ELF-1 (cell line): ENCODE measurements around the gene DCTN4.

Experiments
- DNase-seq: peaks from one replicate; pipeline ENCODE4 v3.0.0-alpha.2; 2016; ENCODE audit warnings: low read depth, low spot score

Gene DCTN4

DNA sequence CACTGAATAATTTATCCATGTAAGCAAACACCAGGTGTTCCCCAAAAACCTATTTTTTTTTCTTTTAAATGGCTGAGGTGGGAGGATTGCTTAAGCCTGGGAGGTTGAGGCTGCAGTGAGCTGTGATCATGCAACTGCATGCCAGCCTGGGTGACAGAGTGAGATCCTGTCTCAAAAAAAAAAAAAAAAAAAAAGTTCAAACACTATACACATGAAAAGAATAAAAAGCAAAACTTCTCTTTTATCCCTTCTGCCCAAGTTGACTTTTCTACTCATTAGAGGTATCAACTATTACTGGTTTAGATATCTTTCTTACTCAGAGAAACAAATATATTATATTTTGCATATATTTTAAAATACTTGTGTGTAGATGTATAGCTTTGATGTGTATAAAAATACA is 17.8 kb downstream of the DCTN4 start:
- DNase-seq: no peak

DNA sequence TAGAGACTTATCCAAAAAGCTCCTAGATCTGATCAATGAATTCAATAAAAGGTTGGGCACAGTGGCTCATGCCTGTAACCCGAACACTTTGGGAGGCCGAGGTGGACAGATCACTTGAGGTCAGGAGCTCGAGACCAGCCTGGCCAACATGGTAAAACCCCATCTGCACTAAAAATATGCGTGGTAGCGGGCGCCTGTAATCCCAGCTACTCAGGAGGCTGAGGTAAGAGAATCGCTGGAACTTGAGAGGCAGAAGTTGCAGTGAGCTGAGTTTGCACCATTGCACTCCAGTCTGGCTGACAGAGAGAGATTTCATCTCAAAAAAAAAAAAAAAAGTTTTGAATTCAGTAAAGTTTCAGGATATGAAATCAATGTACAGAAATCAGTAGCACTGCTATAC is 20.0 kb downstream of the DCTN4 start:
- no peak for DNase-seq

DNA sequence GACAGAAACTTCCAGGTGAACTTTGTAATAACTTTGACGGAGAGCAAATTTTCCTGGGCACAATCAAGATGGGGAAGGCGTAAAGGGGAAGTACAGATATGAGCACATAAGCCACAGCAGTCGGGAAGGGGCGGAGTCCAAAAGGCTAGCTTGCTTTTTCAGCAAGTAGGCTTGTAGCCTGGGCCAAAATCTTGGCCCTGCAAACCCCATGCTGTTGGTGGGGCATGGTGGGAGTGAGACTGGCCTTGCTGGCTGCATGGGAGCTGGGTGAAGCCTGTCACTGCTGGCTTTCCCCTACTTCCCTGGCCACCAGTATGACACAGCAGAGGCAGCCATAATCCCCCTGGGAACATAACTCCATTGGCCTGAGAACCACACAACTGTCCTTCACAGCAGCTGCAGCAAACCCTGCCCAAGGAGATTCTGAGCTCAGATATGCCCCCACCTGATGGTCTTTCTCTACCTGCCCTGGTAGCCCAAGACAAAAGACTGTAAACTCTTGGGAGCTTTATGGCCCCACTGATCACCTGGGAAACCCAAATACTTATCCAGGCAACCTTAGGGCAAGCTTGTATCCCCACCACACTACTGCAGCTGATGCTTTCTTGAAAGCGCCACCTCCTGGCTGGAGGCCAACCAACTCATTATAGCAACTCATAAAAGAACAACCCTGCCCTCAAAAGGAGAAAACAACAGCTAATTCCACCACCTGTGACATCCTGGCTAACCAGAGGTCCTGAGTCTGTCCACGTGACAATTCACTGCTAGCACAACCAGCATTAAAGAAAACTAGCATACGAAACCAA is 24.0 kb downstream of the DCTN4 start:
- DNase-seq: peak; percentile 13

DNA sequence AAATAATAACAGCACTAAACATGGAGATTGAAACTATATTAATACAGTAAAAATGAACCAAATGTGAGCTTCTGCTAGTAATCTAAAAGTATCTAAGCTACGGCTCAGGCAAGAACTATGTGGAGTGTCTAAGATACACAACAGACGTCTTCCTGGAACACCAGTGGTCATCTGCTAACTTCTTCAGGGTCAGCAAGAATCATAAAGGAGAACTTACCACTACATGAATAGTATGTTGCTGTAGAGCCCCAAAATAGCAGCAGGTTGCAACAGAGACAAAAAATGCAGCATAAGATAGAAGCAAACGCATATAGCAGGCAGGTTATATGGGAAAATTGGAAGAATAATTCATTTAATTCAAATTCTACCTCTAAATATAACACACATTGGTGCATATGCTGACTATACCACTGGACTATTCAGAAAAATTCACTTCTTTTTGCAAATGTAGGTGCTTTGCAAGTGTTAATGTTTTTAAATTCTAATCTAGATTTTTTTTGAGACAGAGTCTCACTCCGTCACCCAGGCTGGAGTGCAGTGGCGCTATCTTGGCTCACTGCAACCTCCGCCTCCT is 27.1 kb downstream of the DCTN4 start:
- no peak for DNase-seq

DNA sequence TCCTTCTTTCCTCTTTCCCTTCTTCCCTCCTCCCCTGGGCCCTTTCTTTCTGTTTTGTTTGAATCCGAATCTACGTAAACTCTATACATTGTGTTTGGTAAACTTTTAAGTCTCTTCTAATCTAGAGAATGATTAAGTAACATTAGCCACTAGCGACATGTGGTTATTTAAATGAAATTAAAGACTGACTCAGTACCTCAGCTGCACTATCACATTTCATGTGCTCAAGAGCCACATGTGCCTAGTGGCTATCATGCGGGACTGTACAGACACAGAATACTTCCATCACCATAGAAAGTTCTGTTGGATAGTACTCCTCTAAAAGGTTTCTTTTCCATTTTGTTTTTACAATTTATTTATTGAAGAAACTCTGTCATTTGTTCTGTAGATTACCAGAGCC is 29.0 kb downstream of the DCTN4 start:
- DNase-seq: no peak

DNA sequence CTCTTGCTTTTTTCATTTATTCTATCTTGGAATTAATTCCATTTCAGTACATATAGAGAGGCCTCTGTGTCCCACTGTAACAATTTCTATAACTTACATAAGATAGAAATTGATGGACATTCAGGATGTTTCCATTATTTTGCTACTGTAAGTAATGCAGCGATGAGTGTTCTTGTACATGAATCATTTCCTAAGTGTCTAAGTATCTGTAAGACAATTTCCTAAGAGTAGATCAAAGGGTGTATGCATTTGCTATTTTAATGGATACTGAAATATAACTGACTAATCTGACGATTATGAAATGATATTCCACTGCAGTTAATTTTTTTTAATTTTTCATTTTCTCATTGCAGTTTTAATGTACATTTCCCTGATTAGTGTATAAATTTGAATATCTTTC is 35.0 kb downstream of the DCTN4 start:
- no peak for DNase-seq

DNA sequence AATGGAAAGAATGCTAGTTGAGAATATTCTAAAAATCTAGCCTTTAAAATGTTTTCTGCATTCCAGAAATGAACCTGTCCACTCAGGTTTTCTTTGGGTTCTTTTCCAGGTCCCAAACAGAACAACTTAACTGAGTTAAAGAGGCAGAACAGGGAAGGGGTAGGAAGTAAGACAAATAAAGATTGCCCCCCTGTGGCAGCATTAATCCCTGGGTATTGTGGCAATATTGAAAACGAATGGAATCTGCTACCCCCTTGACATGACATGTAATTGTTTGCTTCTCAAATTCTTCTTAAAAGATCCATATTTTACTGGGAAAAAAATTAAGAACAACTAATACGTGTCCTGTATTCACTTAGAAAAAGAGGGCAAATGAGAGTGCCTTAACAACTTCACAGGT is 48.7 kb downstream of the DCTN4 start:
- DNase-seq: no peak

DNA sequence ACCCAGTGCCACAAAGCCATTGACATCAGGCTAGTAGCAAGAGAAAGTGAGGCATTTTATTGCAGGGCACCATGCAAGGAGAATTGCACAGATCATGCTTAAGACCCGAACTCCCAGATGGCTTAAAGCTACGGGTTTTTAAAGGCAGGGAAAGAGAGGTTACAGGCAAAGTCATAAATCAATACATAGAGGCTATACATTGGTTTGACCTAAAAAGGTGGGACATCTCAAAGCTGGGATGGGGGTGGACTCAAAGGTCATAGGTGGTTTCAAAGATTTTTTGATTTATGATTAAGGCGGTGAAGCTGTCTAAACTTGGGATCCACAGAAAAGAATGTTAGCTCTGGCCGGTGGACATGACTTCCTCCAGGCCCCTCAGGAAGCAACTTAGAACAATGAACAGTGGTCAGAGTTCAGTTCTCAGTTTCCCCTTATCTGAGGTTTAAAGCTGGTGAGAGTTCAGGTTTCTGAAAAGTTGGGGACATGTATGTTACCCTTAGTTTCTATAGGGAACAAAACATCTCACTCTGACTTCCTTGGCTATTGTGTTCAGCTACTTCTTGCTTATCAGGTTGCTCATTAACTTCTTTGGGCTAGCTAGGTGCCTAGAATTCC is 51.9 kb downstream of the DCTN4 start:
- DNase-seq: no peak

GRCh38 chr5:150703762-150704161 is 55.1 kb downstream of the DCTN4 start:
- DNase-seq: no peak

DNA sequence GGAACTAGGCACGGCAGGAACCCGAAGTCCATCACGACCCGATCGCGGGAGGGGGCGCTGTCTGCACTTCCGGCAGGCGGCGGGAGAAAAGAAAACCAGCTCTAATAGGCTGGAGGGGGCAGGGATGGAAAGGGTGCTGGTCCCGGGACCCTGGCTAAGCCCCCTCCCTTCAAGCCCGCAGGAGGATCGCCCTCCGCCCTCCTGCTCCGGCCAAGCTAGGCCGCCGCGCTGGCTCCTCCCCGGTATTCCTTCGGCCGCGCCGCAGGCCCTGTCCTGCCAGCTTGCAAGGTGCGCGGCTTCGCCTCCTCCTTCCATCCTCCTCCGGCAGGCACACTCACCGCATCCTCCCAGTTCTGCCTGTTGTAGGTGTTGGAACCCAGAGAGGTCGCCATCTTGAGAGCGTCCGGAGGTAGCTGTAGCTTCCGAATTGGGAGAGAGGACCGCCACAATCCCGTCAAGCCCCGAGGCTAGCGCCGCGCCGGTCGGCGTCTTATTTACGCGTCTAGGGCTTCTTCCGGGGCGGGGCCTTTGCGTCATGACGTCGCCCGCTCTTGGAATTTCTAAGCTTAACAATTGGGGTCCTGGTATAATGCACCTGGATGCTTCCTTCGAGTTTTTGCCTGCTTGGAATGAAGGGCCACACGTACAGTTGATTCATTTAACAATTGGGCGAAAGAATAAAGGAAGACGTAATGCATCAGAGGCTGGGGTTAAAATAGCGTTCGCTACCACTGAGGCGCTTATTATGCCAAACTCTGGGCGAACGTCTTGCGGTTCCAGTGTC is 58.0 kb downstream of the DCTN4 start, which contains the start of gene RBM22:
TSS of gene RBM22 (minus strand) at position 469 of the 784 bp plus-strand sequence. CDS start at position 392, 77 bp downstream.
- peak; percentile 97 for DNase-seq

DNA sequence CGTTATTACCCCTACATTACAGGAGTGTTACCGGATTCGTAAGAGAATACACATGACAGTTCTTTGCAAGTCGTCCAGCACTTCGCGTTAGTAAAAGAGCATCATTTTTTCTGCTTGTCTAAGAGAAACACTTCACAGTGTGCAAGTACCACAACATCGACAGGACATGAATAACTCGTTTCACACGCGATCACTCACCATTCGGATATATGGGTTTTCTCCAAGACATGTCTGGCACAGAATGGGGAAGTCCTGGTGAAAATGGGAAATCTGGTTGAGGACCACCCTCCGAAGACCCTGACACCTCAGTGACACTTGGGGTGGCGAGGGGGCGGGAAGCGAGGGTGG is 58.6 kb downstream of the DCTN4 start:
- DNase-seq: no peak

DNA sequence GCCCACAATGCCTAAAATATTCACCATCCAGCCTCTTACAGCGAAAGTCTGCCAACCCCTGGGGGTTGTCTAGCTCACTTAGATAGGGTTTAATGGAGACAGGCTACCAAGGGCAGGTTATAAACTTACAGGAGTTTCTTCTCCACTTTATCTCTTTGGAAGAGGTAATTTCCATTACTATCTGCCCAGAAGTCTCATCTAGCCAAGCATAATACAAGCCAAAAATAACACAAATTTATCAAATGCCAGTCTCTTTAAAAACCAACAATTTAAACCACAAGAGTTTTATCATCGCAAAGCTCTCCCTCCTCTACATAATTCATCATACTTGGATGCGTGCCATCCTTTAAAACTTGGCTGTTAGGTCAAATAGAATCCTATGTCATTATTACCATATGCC is 64.2 kb downstream of the DCTN4 start:
- DNase-seq: no peak

GRCh38 chr5:150692276-150692675 is 66.5 kb downstream of the DCTN4 start:
- DNase-seq: no peak

DNA sequence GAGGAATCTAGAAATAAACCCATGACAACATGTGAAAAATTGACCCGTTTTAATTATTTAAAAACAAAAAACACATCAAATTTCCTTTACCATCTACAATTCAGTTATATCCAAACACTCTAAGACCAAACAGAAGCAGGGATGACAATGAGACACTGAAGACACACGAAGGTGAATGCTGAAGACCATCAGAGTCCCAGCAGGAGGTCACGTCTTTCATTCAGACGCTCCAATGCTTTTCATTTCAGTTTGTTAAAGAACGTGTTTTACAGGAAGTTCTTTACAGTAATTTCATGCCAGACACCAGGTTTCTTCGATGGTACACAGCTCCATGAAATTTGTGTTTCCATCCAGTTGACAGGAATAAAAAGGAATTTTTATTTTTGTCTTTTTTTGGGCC is 68.1 kb downstream of the DCTN4 start:
- no peak for DNase-seq

GRCh38 chr5:150689120-150689519 is 69.7 kb downstream of the DCTN4 start:
- no peak for DNase-seq

DNA sequence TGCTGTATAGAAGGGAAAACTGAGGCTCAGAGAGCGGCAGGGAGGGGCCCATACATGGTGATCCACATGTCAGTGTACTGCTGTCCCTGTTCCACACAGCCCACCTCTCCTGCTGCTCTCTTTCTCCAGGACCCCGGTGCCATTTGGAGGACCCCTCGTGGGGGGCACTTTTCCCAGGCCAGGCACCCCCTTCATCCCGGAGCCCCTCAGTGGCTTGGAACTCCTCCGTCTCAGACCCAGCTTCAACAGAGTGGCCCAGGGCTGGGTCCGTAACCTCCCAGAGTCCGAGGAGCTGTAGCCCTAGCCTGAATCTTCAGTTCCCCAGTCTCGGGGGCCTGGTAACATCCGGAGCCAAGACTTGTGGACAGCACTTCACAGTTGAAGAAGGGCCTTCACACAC is 82.2 kb downstream of the DCTN4 start:
- no peak for DNase-seq

- DNase-seq: no peak
Measured at GRCh38 chr5:150675069-150675468, 83.7 kb downstream of the DCTN4 start.

GRCh38 chr5:150674341-150674821 is 84.4 kb downstream of the DCTN4 start:
- no peak for DNase-seq

DNA sequence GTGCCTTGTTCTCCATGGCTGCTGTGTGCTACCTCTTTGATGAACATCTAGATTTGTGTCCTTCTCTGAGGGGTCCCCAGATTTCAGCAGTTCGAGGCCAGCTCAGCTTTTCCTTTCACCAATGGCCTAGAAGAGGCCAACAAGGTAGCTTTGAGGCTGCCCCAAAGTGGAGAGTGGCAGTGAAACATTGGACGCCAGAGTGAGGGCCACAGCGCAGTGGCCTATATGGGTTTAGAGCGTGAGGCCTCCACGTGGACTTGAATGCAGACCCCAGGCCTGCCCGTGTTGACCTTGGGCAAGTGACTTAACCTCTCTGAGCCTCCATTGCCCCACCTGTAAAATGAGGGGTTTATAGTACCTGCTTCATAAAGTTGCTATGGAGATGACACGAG is 85.9 kb downstream of the DCTN4 start:
- no peak for DNase-seq

- DNase-seq: peak; percentile 77
Measured at GRCh38 chr5:150672237-150672883, 86.5 kb downstream of the DCTN4 start.

GRCh38 chr5:150671509-150672236 is 87.1 kb downstream of the DCTN4 start:
- DNase-seq: no peak
